SK-N-SH (cell line): Measurements from ENCODE around the gene TOP3B. TPM values are rescaled to one million over a fixed set of nuclear protein-coding genes. Genes with fewer than 3 reads are reported as not detected.

ENCODE experiments used
- CTCF ChIA-PET: fragments of 300-600, 350-600 bp; formaldehyde crosslinking; extraction: SDS; loops from one replicate; lab custom pipeline; 2021; lab: Yijun Ruan, JAX
- POLR2A ChIA-PET: fragments of 350-600 bp; sonication (Branson Sonifier 250); formaldehyde crosslinking; extraction: SDS; loops from one replicate; lab custom pipeline; 2020; ENCODE audit warnings: antibody characterized with exemption, inconsistent platforms; lab: Yijun Ruan, JAX
- DNase-seq: peaks from one replicate; pipeline ENCODE4 v3.0.0; 2012
- H2AFZ ChIP-seq: fragments of 200-600 bp; sonication (generic); 2 replicates; pipeline ENCODE4 v1.8.1; 2016; ENCODE audit warnings: antibody characterized with exemption, mild to moderate bottlenecking, low read depth
- H3F3A ChIP-seq: fragments of 200-600 bp; sonication (generic); replicated peaks from 2 replicates; pipeline ENCODE3; 2016; ENCODE audit warnings: antibody characterized with exemption, mild to moderate bottlenecking; ENCODE audit not compliant: insufficient read depth
- H3K27ac ChIP-seq, 2 experiments: fragments of 200-500 bp in 1 of 2; fragments of 200-600 bp in 1 of 2; sonication (Bioruptor generic) in 1 of 2; sonication (generic), shearing (Covaris generic) in 1 of 2; 2 replicates each; pipeline versions ENCODE4 v1.5.1 to v1.6.1; 2014 to 2016; ENCODE audit warnings: low read depth in 2 of 2, inconsistent platforms in 1 of 2, low read length in 1 of 2, mild to moderate bottlenecking in 1 of 2, mixed read lengths in 1 of 2
- H3K27me3 ChIP-seq: fragments of 200-600 bp; sonication (generic), shearing (Covaris generic); 2 replicates; pipeline ENCODE4 v1.6.1; 2016; ENCODE audit warnings: mixed run types; ENCODE audit not compliant: insufficient read depth
- H3K36me3 ChIP-seq, 2 experiments: fragments of 200-500 bp in 1 of 2; fragments of 200-600 bp in 1 of 2; sonication (Bioruptor generic) in 1 of 2; sonication (generic) in 1 of 2; replicated peaks in 1 of 2; 2 replicates each; pipeline versions ENCODE3 to v1.5.1; 2014 to 2016; ENCODE audit warnings: low read length in 1 of 2, mild to moderate bottlenecking in 1 of 2; ENCODE audit not compliant: insufficient read depth in 2 of 2, control insufficient read depth in 1 of 2
- H3K4me1 ChIP-seq, 2 experiments: fragments of 200-500 bp in 1 of 2; fragments of 200-600 bp in 1 of 2; sonication (Bioruptor generic) in 1 of 2; sonication (generic), shearing (Covaris generic) in 1 of 2; 2 replicates each; pipeline versions ENCODE4 v1.5.1 to v1.6.1; 2014 to 2016; ENCODE audit warnings: low read depth in 1 of 2, low read length in 1 of 2, mixed run types in 1 of 2; ENCODE audit not compliant: insufficient read depth in 2 of 2, control insufficient read depth in 1 of 2
- H3K4me2 ChIP-seq: fragments of 200-600 bp; sonication (generic), shearing (Covaris generic); 2 replicates; pipeline ENCODE4 v1.6.1; 2017; ENCODE audit warnings: mixed run types
- H3K4me3 ChIP-seq, 2 experiments: fragments of 200-500 bp in 1 of 2; fragments of 200-600 bp in 1 of 2; sonication (Bioruptor generic) in 1 of 2; sonication (generic), shearing (Covaris generic) in 1 of 2; 2 replicates each; pipeline versions ENCODE4 v1.5.1 to v1.8.1; 2014 to 2016; ENCODE audit warnings: low read depth in 2 of 2, inconsistent platforms in 1 of 2, low read length in 1 of 2, mild to moderate bottlenecking in 1 of 2, mixed read lengths in 1 of 2, moderate library complexity in 1 of 2
- H3K79me2 ChIP-seq: fragments of 200-600 bp; sonication (generic); 2 replicates; pipeline ENCODE4 v1.8.1; 2017; ENCODE audit warnings: mild to moderate bottlenecking; ENCODE audit not compliant: insufficient read depth
- H3K9ac ChIP-seq: fragments of 200-600 bp; sonication (generic); 2 replicates; pipeline ENCODE4 v1.6.1; 2017; ENCODE audit warnings: mixed run types
- H3K9me2 ChIP-seq: fragments of 200-600 bp; sonication (generic); 2 replicates; pipeline ENCODE4 v1.6.1; 2017; ENCODE audit warnings: mixed run types
- H3K9me3 ChIP-seq: fragments of 200-600 bp; sonication (generic); 2 replicates; pipeline ENCODE4 v1.6.1; 2017; ENCODE audit warnings: mixed run types, mild to moderate bottlenecking, moderate library complexity
- H4K20me1 ChIP-seq: fragments of 200-600 bp; sonication (generic); 2 replicates; pipeline ENCODE4 v1.6.1; 2017; ENCODE audit warnings: mild to moderate bottlenecking, mixed run types; ENCODE audit not compliant: insufficient read depth
- ELF1 ChIP-seq: IDR thresholded peaks from 2 replicates; pipeline ENCODE4 v1.4.0; 2012
- EP300 ChIP-seq, 2 experiments: IDR thresholded peaks; 2 replicates each; pipeline versions ENCODE4 v1.4.0 to v1.6.1; 2012; ENCODE audit warnings: borderline replicate concordance in 1 of 2, low read depth in 1 of 2, low read length in 1 of 2
- JUND ChIP-seq: IDR thresholded peaks from 2 replicates; pipeline ENCODE4 v1.4.0; 2012
- NFIC ChIP-seq: IDR thresholded peaks from 2 replicates; pipeline ENCODE4 v1.4.0; 2012; ENCODE audit warnings: borderline replicate concordance
- POLR2AphosphoS5 ChIP-seq: IDR thresholded peaks from 2 replicates; pipeline ENCODE4 v1.6.1; 2012; ENCODE audit warnings: low read depth, low read length
- RXRA ChIP-seq: IDR thresholded peaks from 2 replicates; pipeline ENCODE4 v1.4.0; 2012; ENCODE audit warnings: low read depth, mild to moderate bottlenecking, borderline replicate concordance
- SMC3 ChIP-seq: IDR thresholded peaks from 2 replicates; pipeline ENCODE4 v1.6.1; 2012; ENCODE audit warnings: low read depth, low read length, improper control_type of control experiment
- WGBS: methylation state at CpG from one replicate; pipeline ENCODE4 v1.1.6; 2017; ENCODE audit warnings: low lambda C conversion rate; 5-methylcytosine and 5-hydroxymethylcytosine counted together
- polyA plus RNA-seq, 3 experiments: library from polyadenylated mRNA; depleted of rRNA; stranded (reverse); fragments of >200 nt; gene quantifications; 2 replicates each; pipeline ENCODE4 v1.2.3, GENCODE V29; 2012
- TF ChIP-seq, protein P1 (sequence below): IDR thresholded peaks from 2 replicates; pipeline ENCODE4 v1.4.0; 2012; ENCODE audit warnings: low read depth
- TF ChIP-seq, protein P2 (sequence below): IDR thresholded peaks from 2 replicates; pipeline ENCODE4 v1.4.0; 2012; ENCODE audit warnings: low read depth, borderline replicate concordance

TOP3B gene
- polyA plus RNA-seq, 1 of the 3 experiments (the other 2 are of a cell fraction) = 14.4 TPM

GRCh38 chr22:21928048-21928447, 54.5 kb downstream of the TOP3B start:
- no peaks in the 10 kb centered on the region for H3F3A ChIP-seq
- ChIA-PET POLR2A (no interaction called here), CTCF (interaction anchor here (1.7 to 15.9 kb wide), 2 partner anchors 10 to 25 kb away, joined by 5 to 145 read pairs; no protein-coding TSS in a partner anchor)
- DNase-seq = no peak
- no peaks in the 10 kb centered on the region for H3K9me3 ChIP-seq
- H3K36me3 ChIP-seq = peaks cover 29 to 50% of the 10 kb centered on the region in 2 experiments
- no peaks in the 10 kb centered on the region for H3K79me2 ChIP-seq
- WGBS = 95% methylated on average over 11 of the region's 12 CpGs
- H3K9me2 ChIP-seq = no peaks in the 10 kb centered on the region
- peaks cover 0 to 5% of the 10 kb centered on the region in 2 experiments; a peak in 1 of 4 replicates for H3K4me1 ChIP-seq
- no peak overlapping the region for H3K27ac ChIP-seq
- H3K9ac ChIP-seq = no peak overlapping the region
- H3K4me3 ChIP-seq = no peak overlapping the region
- no peaks in the 10 kb centered on the region for H4K20me1 ChIP-seq
- H3K4me2 ChIP-seq = no peak overlapping the region
- no peaks in the 10 kb centered on the region for H3K27me3 ChIP-seq
- H2AFZ ChIP-seq = no peak overlapping the region
- TF ChIP-seq, protein P1, sequence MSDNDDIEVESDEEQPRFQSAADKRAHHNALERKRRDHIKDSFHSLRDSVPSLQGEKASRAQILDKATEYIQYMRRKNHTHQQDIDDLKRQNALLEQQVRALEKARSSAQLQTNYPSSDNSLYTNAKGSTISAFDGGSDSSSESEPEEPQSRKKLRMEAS = no peak
- TF ChIP-seq RXRA = no peak
- TF ChIP-seq EP300 (IDR thresholded peaks at IDR 0.05; ENCODE audit: borderline replicate concordance in 1 of 2, low read depth in 1 of 2, low read length in 1 of 2) = no peak
- TF ChIP-seq NFIC = no peak

GRCh38 chr22:21927174-21927823, 55.3 kb downstream of the TOP3B start:
- H3K9ac ChIP-seq = no peak overlapping the region
- H3K9me2 ChIP-seq = no peaks in the 10 kb centered on the region
- H4K20me1 ChIP-seq = no peaks in the 10 kb centered on the region
- H3K79me2 ChIP-seq = no peaks in the 10 kb centered on the region
- TF ChIP-seq ELF1 = no peak
- no peak for TF ChIP-seq JUND
- WGBS = 94% methylated on average over 16 of the region's 16 CpGs
- no peaks in the 10 kb centered on the region for H3K27me3 ChIP-seq
- ChIA-PET POLR2A (no interaction called here), CTCF (interaction anchor here (1.7 to 15.9 kb wide), 2 partner anchors 11 to 26 kb away, joined by 5 to 145 read pairs; no protein-coding TSS in a partner anchor)
- no peak for DNase-seq
- H3K4me2 ChIP-seq = no peak overlapping the region
- H3K27ac ChIP-seq = no peak overlapping the region
- no peak overlapping the region for H2AFZ ChIP-seq
- peaks cover 24 to 44% of the 10 kb centered on the region in 2 experiments for H3K36me3 ChIP-seq
- H3K4me1 ChIP-seq = peaks cover 0 to 5% of the 10 kb centered on the region in 2 experiments; a peak in 1 of 4 replicates
- no peaks in the 10 kb centered on the region for H3K9me3 ChIP-seq
- no peaks in the 10 kb centered on the region for H3F3A ChIP-seq
- no peak overlapping the region for H3K4me3 ChIP-seq

- no peaks in the 10 kb centered on the region for H3K9me3 ChIP-seq
- no peak overlapping the region for H3K4me3 ChIP-seq
- DNase-seq = no peak
- no peak overlapping the region for H3K9ac ChIP-seq
- ChIA-PET CTCF (interaction anchor here (15.9 kb wide), 1 partner anchor 11 kb away, joined by 145 read pairs; no protein-coding TSS in a partner anchor), POLR2A (no interaction called here)
- H4K20me1 ChIP-seq = no peaks in the 10 kb centered on the region
- H3K36me3 ChIP-seq = peaks cover 21 to 43% of the 10 kb centered on the region in 2 experiments
- no peaks in the 10 kb centered on the region for H3K9me2 ChIP-seq
- no peak overlapping the region for H3K4me2 ChIP-seq
- H3K79me2 ChIP-seq = no peaks in the 10 kb centered on the region
- H3K4me1 ChIP-seq = peaks cover 0 to 6% of the 10 kb centered on the region in 2 experiments; a peak in 1 of 4 replicates
- no peaks in the 10 kb centered on the region for H3F3A ChIP-seq
- TF ChIP-seq POLR2AphosphoS5 (no peak), SMC3 (no peak)
- TF ChIP-seq, protein P2, sequence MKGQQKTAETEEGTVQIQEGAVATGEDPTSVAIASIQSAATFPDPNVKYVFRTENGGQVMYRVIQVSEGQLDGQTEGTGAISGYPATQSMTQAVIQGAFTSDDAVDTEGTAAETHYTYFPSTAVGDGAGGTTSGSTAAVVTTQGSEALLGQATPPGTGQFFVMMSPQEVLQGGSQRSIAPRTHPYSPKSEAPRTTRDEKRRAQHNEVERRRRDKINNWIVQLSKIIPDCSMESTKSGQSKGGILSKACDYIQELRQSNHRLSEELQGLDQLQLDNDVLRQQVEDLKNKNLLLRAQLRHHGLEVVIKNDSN = no peak
- H3K27ac ChIP-seq = no peak overlapping the region
- H3K27me3 ChIP-seq = no peaks in the 10 kb centered on the region
- WGBS = 100% methylated on average over 1 of the region's 4 CpGs
- no peak overlapping the region for H2AFZ ChIP-seq
Measured at GRCh38 chr22:21926728-21927127, 55.9 kb downstream of the TOP3B start.
